Transverse colon (tissue), 4 donors: ENCODE data around the gene PRKCSH. TPM values are rescaled to one million over a fixed set of nuclear protein-coding genes. Genes with fewer than 3 reads are reported as not detected.
A peak's percentile ranks its signal among the peaks of the same experiment; 100 is the strongest.

ENCODE experiments used
- DNase-seq: peaks from one replicate; pipeline ENCODE4 v3.0.0-alpha.2; 2019
- H3K27ac ChIP-seq, 4 donors: fragments of 200-600 bp; sonication (generic); 2 replicates each; pipeline ENCODE4 v1.5.1; 2016 to 2018; ENCODE audit warnings: inconsistent platforms in 4 of 4
- H3K27me3 ChIP-seq: fragments of 200-600 bp; sonication (generic); 2 replicates; pipeline ENCODE4 v1.5.1; 2017; ENCODE audit warnings: inconsistent platforms
- H3K36me3 ChIP-seq, 4 donors: fragments of 200-600 bp; sonication (generic); 2 replicates each; pipeline ENCODE4 v1.5.1; 2017 to 2019; ENCODE audit warnings: inconsistent platforms in 4 of 4
- H3K4me1 ChIP-seq, 4 donors: fragments of 200-600 bp; sonication (generic); 2 replicates each; pipeline ENCODE4 v1.5.1; 2017 to 2020; ENCODE audit warnings: inconsistent platforms in 4 of 4
- H3K4me3 ChIP-seq, 4 donors: fragments of 200-600 bp; sonication (generic); 1 replicate in 1 of 4; 2 replicates in 3 of 4; pipeline versions ENCODE4 v1.5.1 to v1.6.1; 2017 to 2019; ENCODE audit warnings: inconsistent platforms in 4 of 4
- H3K9me3 ChIP-seq, 2 donors: fragments of 200-600 bp; sonication (generic); 2 replicates each; pipeline ENCODE4 v1.5.1; 2017 to 2019; ENCODE audit warnings: inconsistent platforms in 2 of 2
- CTCF ChIP-seq, 5 experiments: fragments of 200-600 bp in 3 of 5; fragments of 450-650 bp in 2 of 5; sonication (generic) in 3 of 5; IDR thresholded peaks; 1 replicate in 2 of 5; 2 replicates in 3 of 5; pipeline ENCODE4 v1.5.1; 2016 to 2017; ENCODE audit warnings: antibody characterized with exemption in 5 of 5, inconsistent platforms in 3 of 5, mild to moderate bottlenecking in 2 of 5, moderate library complexity in 1 of 5
- EP300 ChIP-seq: sonication (generic); formaldehyde crosslinking; IDR thresholded peaks from one replicate; pipeline ENCODE4 v1.6.1; 2017; ENCODE audit warnings: antibody characterized with exemption, low read depth
- POLR2A ChIP-seq: fragments of 450-650 bp; IDR thresholded peaks from one replicate; pipeline ENCODE4 v1.6.1; 2016; ENCODE audit warnings: antibody characterized with exemption, mild to moderate bottlenecking, moderate library complexity
- POLR2AphosphoS5 ChIP-seq, 3 donors: sonication (generic); formaldehyde crosslinking; IDR thresholded peaks; one replicate each; pipeline ENCODE4 v1.6.1; 2016; ENCODE audit warnings: antibody characterized with exemption in 3 of 3
- WGBS, 2 donors: methylation state at CpG; one replicate each; pipeline ENCODE4 v1.1.5; 2018; ENCODE audit warnings: low coverage in 1 of 2; 5-methylcytosine and 5-hydroxymethylcytosine counted together
- in situ Hi-C, 4 donors: fragments of 200-750 bp; cut with MboI; loops; one replicate each; pipeline versions ENCODE4 v1.15.0 to v1.15.1; 2017; ENCODE audit warnings: low sequenced_read_pairs in 3 of 4, low pct_ligation_motif_present in 1 of 4, low pct_unique_long_range_greater_than_20kb in 1 of 4
- intact Hi-C: fragments of 100-400 bp; cut with DNase I; formaldehyde crosslinking; loops from one replicate; pipeline ENCODE4 v1.15.1; 2023; ENCODE audit warnings: low total_unique reads
- total RNA-seq, 4 donors: library from RNA; depleted of rRNA; stranded (reverse); fragments of >200 nt; gene quantifications; one replicate each; pipeline ENCODE4 v1.1.0, GENCODE V29; 2016

The PRKCSH gene
- total RNA-seq: 100 to 1,000 TPM; 119 to 195 (median 183) TPM

DNA sequence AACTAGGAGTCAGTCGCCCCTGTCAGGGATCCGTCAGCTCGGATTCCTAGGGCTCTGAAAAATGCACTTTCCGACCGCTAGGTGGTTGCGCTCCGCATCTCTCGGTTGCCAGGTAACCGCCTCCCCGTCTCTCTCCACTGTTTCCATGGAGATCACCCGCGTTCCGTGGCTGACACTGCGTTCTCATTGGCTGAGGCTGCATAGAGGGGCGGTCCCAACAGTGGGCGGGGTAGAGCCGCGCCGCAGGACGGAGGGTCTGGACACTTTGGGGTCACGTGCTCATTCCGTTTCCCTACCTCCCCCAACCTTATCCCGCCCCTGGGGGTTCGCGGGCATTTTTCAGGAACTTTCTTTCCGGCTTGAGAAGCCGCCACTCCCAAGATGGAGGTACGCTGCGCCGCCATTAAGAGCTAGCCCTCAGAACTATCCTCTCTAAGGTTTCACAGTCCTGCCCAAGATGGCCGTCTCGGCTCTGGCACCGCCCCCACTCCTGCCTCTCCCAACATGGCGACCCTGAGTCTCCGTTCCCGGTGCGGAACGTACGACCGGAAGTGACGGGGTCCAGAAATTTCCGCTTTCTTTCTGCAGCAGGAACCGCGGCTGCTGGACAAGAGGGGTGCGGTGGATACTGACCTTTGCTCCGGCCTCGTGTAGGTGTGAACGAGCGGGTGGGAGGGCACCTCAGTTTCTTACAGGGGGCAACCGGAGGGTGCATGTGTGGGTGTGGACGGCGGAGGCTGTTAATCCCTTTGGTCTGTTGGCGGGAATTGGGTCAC, at the start of gene PRKCSH, which contains the start of gene ODAD3:
Gene PRKCSH (plus strand): TSS at position 579 of the 776 bp plus-strand sequence. CDS start 483 bp downstream, outside the sequence.
Gene ODAD3 (minus strand): TSS at position 65 of the 776 bp plus-strand sequence. CDS start 105 bp downstream, outside the sequence.
- Histone ChIP-seq H3K36me3 (peaks cover 0 to 21% (median 10%) of the 10 kb centered on the region in 4 donors), H3K4me1 (peaks cover 9 to 18% (median 15%) of the 10 kb centered on the region in 4 donors), H3K27me3 (no peaks in the 10 kb centered on the region), H3K27ac (peak within 1 kb of the TSS; percentile 82 to 92 (median 86)), H3K4me3 (peak within 1 kb of the TSS; percentile 58 to 77 (median 70)), H3K9me3 (no peaks in the 10 kb centered on the region)
- in situ Hi-C loops (loop anchor here in 2 of 4 donors (10.0 kb wide), 2 partner anchors 60 to 140 kb away; partner anchors contain the start of genes SWSAP1 (in 1 of the 2) and TSPAN16 (in 1 of the 2)), intact Hi-C loops (no loop called here)
- 1% methylated on average over 49 of the region's 53 CpGs; no CpG with 5 or more reads in 1 of the 2 donors for WGBS, 2 donors
- no peak for TF ChIP-seq EP300
- peak; percentile 86 to 100 (median 91) for TF ChIP-seq CTCF (IDR thresholded peaks at IDR 0.05)
- peak; percentile 85 to 99 (median 98) for TF ChIP-seq POLR2AphosphoS5 (IDR thresholded peaks at IDR 0.05)
- TF ChIP-seq POLR2A: peak; percentile 64
- peak; percentile 99 for DNase-seq

- Histone ChIP-seq H3K36me3 (no peaks in the 10 kb centered on the region), H3K27me3 (peaks cover 17% of the 10 kb centered on the region), H3K4me3 (no peak overlapping the region), H3K27ac (no peak overlapping the region), H3K4me1 (peaks cover 8 to 20% (median 17%) of the 10 kb centered on the region in 4 donors), H3K9me3 (no peaks in the 10 kb centered on the region)
- intact Hi-C loops (no loop called here), in situ Hi-C loops (loop anchor here in 1 of 4 donors (25.0 kb wide), 1 partner anchor 100 kb away; the partner anchor contains the start of gene ELAVL3)
- TF ChIP-seq EP300 (no peak), CTCF (IDR thresholded peaks at IDR 0.05) (no peak), POLR2A (no peak), POLR2AphosphoS5 (IDR thresholded peaks at IDR 0.05) (no peak)
- 82 to 85% methylated on average over 17 to 19 of the region's 19 CpGs for WGBS, 2 donors
- no peak for DNase-seq
Observed at GRCh38 chr19:11387162-11388034, 48.0 kb upstream of the PRKCSH start.

DNA sequence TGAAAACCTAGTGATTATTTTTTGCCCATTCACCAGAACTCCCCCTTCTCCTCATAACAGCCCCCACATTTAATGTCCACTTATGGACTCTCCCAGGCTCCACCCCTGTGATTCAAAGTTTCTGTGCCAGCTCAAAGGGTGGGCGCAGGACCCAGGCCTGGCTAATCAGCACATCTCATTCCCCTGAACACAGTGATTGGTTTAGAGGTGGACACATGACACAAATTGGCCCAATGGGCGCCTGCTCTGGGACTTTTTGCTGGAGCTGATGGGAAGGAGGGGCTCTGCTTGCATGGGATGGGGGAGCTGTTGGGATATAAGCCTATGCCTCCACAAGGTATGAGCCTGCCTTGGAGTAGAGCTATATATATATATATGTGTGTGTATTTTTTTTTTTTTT, 45.1 kb upstream of the PRKCSH start:
- H3K4me3 ChIP-seq: no peak overlapping the region
- H3K27ac ChIP-seq: no peak overlapping the region
- no peak for DNase-seq
- 89% methylated on average over 2 of the region's 2 CpGs; no CpG with 5 or more reads in 1 of the 2 donors for WGBS, 2 donors
- H3K36me3 ChIP-seq: no peaks in the 10 kb centered on the region
- in situ Hi-C loops (loop anchor here in 1 of 4 donors (25.0 kb wide), 1 partner anchor 97 kb away; the partner anchor contains the start of gene ELAVL3), intact Hi-C loops (loop anchor here (10.0 kb wide), 1 partner anchor 346 kb away; no protein-coding TSS in a partner anchor)
- H3K4me1 ChIP-seq: no peaks in the 10 kb centered on the region
- H3K9me3 ChIP-seq: no peaks in the 10 kb centered on the region
- TF ChIP-seq EP300 (no peak), POLR2AphosphoS5 (IDR thresholded peaks at IDR 0.05) (no peak), CTCF (IDR thresholded peaks at IDR 0.05) (no peak), POLR2A (no peak)
- H3K27me3 ChIP-seq: no peaks in the 10 kb centered on the region
